Measurements from ENCODE around the gene SLC12A6. TPM values are rescaled to one million over a fixed set of nuclear protein-coding genes. Genes with fewer than 3 reads are reported as not detected.
A peak's percentile ranks its signal among the peaks of the same experiment; 100 is the strongest.

The SLC12A6 gene
- total and polyA plus RNA-seq, 2 of the 13 experiments (the other 11 are each of a cell fraction or from before 2014, with no cell fraction given) = 15.2 to 30.1 TPM

- no peak for TF ChIP-seq KIAA2018 (CRISPR knock-in tag; IDR thresholded peaks at IDR 0.05; ENCODE audit: borderline replicate concordance)
- TF ChIP-seq HIC2 (CRISPR knock-in tag; IDR thresholded peaks at IDR 0.05; ENCODE audit: low read depth) = no peak
- no peak for TF ChIP-seq BCLAF1 (IDR thresholded peaks at IDR 0.05)
- no peak for TF ChIP-seq TBX3 (IDR thresholded peaks at IDR 0.05; ENCODE audit: borderline replicate concordance)
- TF ChIP-seq FOSL2 (CRISPR knock-in tag; IDR thresholded peaks at IDR 0.05) = peak; percentile 50
- TF ChIP-seq TCF12 (IDR thresholded peaks at IDR 0.05) = no peak
- TF ChIP-seq TCF12 (CRISPR knock-in tag; IDR thresholded peaks at IDR 0.05) = no peak
- TF ChIP-seq, protein P1, sequence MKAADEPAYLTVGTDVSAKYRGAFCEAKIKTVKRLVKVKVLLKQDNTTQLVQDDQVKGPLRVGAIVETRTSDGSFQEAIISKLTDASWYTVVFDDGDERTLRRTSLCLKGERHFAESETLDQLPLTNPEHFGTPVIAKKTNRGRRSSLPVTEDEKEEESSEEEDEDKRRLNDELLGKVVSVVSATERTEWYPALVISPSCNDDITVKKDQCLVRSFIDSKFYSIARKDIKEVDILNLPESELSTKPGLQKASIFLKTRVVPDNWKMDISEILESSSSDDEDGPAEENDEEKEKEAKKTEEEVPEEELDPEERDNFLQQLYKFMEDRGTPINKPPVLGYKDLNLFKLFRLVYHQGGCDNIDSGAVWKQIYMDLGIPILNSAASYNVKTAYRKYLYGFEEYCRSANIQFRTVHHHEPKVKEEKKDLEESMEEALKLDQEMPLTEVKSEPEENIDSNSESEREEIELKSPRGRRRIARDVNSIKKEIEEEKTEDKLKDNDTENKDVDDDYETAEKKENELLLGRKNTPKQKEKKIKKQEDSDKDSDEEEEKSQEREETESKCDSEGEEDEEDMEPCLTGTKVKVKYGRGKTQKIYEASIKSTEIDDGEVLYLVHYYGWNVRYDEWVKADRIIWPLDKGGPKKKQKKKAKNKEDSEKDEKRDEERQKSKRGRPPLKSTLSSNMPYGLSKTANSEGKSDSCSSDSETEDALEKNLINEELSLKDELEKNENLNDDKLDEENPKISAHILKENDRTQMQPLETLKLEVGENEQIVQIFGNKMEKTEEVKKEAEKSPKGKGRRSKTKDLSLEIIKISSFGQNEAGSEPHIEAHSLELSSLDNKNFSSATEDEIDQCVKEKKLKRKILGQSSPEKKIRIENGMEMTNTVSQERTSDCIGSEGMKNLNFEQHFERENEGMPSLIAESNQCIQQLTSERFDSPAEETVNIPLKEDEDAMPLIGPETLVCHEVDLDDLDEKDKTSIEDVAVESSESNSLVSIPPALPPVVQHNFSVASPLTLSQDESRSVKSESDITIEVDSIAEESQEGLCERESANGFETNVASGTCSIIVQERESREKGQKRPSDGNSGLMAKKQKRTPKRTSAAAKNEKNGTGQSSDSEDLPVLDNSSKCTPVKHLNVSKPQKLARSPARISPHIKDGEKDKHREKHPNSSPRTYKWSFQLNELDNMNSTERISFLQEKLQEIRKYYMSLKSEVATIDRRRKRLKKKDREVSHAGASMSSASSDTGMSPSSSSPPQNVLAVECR (CRISPR knock-in tag; IDR thresholded peaks at IDR 0.05; ENCODE audit: borderline replicate concordance) = peak; percentile 83
- peak; percentile 89 for TF ChIP-seq TGIF2 (CRISPR knock-in tag; IDR thresholded peaks at IDR 0.05)
These were observed 5.4 kb upstream of the SLC12A6 start, which contains the start of the genes NOP10 and NUTM1 (continued) for GRCh38 chr15:34342737-34343575.

All from HepG2 (cell line).